Epithelial cell of proximal tubule (primary cell): ENCODE data around the gene TMEM131L. TPM values are rescaled to one million over a fixed set of nuclear protein-coding genes. Genes with fewer than 3 reads are reported as not detected.

Experiments used
- DNase-seq: peaks from one replicate; pipeline ENCODE4 v3.0.0-alpha.2; 2011; ENCODE audit warnings: low read depth
- H3K4me3 ChIP-seq: 2 replicates; pipeline ENCODE4 v1.5.1; 2011; ENCODE audit warnings: low read depth, mild to moderate bottlenecking, low read length
- CTCF ChIP-seq: conservative IDR thresholded peaks from 2 replicates; pipeline ENCODE4 v1.5.1; 2012; ENCODE audit warnings: low read depth, mild to moderate bottlenecking, low read length
- total RNA-seq: library from RNA; depleted of rRNA; stranded (reverse); fragments of >200 nt; gene quantifications from 2 replicates; pipeline ENCODE4 v1.2.3, GENCODE V29; 2015

Gene TMEM131L
- total RNA-seq, 1 donor from 2014 or later = 4.5 TPM

GRCh38 chr4:153434190-153434589 lies 32.0 kb upstream of the TMEM131L start:
- TF ChIP-seq CTCF = no peak
- DNase-seq = no peak
- no peak overlapping the region for H3K4me3 ChIP-seq

- no peak for DNase-seq
- no peak overlapping the region for H3K4me3 ChIP-seq
- TF ChIP-seq CTCF = no peak
These were observed 27.0 kb upstream of the TMEM131L start for GRCh38 chr4:153438916-153439756.

GRCh38 chr4:153439831-153440230 lies 26.3 kb upstream of the TMEM131L start:
- no peak for DNase-seq
- TF ChIP-seq CTCF = no peak
- no peak overlapping the region for H3K4me3 ChIP-seq

GRCh38 chr4:153440475-153440874 lies 25.7 kb upstream of the TMEM131L start:
- H3K4me3 ChIP-seq = no peak overlapping the region
- TF ChIP-seq CTCF = no peak
- no peak for DNase-seq

- no peak overlapping the region for H3K4me3 ChIP-seq
- DNase-seq = no peak
- TF ChIP-seq CTCF = no peak
These were observed 18.8 kb upstream of the TMEM131L start for GRCh38 chr4:153447175-153447905.

GRCh38 chr4:153448003-153448731 lies 18.0 kb upstream of the TMEM131L start:
- no peak for TF ChIP-seq CTCF
- H3K4me3 ChIP-seq = no peak overlapping the region
- DNase-seq = no peak
